Choroid plexus epithelial cell (primary cell): Measurements from ENCODE around the gene SBK3.
"Not testable (repeated sequence)": the region's sequence is repeated elsewhere in the genome, so short reads cannot be mapped to it uniquely, and the experiment has no call there.

Experiments
- DNase-seq: peaks from one replicate; pipeline ENCODE4 v3.0.0-alpha.2; 2010; ENCODE audit warnings: low read depth
- H3K4me3 ChIP-seq: 2 replicates; pipeline ENCODE4 v1.5.1; 2011; ENCODE audit warnings: low read depth, mild to moderate bottlenecking, control low read depth, low read length, moderate library complexity
- TF ChIP-seq, protein P1 (sequence below): conservative IDR thresholded peaks from 2 replicates; pipeline ENCODE4 v1.5.1; 2011; ENCODE audit warnings: low read depth, mild to moderate bottlenecking, control low read depth, inconsistent platforms, low read length, moderate library complexity

SBK3 gene

DNA sequence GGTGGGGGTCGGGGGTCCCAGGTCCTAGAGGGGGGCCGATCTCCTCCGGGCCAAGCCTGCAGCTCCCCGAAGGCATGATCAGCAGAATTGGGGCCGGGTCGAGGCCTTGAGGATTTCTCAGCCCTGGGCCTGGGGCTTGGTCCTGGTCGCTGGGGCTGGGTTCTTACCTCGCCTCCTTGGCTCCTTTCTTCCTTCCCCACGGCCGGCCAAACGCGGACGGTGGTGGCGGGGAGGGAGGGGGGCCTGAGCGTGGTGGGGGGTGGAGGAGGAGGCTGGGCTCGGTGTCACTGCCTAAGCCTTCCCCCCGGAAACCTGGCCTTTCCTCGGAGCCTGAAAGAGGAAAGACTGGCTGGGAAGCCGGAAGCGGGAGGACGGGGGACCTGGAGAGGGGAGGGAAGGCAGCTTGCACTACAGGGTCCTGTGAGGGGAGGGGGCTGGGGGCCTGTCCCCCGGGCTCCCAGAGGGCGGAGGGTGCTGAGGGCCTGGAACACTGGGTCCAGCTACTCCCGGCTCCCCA is 35.3 kb upstream of the SBK3 start, which contains the start of gene ZNF579:
TSS of gene ZNF579 (minus strand) at position 221 of the 517 bp plus-strand sequence. CDS start 1,209 bp downstream, outside the sequence.
- TF ChIP-seq, protein P1, sequence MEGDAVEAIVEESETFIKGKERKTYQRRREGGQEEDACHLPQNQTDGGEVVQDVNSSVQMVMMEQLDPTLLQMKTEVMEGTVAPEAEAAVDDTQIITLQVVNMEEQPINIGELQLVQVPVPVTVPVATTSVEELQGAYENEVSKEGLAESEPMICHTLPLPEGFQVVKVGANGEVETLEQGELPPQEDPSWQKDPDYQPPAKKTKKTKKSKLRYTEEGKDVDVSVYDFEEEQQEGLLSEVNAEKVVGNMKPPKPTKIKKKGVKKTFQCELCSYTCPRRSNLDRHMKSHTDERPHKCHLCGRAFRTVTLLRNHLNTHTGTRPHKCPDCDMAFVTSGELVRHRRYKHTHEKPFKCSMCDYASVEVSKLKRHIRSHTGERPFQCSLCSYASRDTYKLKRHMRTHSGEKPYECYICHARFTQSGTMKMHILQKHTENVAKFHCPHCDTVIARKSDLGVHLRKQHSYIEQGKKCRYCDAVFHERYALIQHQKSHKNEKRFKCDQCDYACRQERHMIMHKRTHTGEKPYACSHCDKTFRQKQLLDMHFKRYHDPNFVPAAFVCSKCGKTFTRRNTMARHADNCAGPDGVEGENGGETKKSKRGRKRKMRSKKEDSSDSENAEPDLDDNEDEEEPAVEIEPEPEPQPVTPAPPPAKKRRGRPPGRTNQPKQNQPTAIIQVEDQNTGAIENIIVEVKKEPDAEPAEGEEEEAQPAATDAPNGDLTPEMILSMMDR, result no peak
- DNase-seq, result peak; percentile 92

DNA sequence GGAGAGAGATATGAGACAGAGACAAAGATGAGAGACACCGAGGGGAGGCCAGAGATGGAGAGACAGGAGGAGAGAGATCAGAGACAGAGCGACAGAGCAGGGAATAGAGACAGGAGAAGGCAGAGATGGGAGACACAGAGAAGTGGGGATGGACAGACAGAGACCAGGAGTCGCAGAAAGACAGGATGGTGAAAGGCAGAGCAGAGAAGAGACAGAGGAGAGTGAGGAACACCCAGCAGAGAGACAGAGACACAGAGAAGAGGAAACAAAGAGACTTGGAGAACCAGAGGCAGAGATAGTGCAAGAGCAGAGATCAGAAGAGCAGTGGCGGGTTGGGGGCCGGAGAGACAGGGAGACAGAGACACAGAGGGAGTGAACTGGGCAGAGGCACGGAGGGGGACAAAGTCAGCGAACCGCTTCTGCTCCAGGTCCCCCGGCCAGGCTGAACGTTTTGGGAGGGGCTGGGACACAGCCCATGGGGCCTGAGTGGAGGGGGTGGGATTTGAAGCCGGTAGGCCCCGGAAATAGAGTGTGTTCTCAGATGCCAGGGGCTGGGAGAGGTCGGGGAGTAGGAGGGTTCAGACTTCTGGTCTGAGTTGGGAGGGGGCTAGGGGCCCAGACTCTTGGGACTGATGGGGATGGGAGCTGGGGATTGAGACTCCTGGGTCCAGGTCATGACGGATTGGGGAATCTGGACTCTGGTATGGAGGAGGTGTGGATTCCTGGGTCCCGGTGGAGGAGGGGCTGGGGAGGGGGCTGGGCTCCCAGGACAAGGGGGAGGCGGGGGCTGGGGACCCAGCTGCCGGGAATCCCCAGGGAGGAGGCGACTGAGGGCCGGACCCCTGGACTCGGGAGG is 34.7 kb upstream of the SBK3 start:
- H3K4me3 ChIP-seq, result peak overlapping the region; percentile 93
- DNase-seq, result peak; percentile 41
- TF ChIP-seq, protein P1, result no peak

More for the DNA sequence above, 35.3 kb upstream of the SBK3 start, which contains the start of gene ZNF579:
- H3K4me3 ChIP-seq, result peak within 1 kb of the TSS; percentile 93

DNA sequence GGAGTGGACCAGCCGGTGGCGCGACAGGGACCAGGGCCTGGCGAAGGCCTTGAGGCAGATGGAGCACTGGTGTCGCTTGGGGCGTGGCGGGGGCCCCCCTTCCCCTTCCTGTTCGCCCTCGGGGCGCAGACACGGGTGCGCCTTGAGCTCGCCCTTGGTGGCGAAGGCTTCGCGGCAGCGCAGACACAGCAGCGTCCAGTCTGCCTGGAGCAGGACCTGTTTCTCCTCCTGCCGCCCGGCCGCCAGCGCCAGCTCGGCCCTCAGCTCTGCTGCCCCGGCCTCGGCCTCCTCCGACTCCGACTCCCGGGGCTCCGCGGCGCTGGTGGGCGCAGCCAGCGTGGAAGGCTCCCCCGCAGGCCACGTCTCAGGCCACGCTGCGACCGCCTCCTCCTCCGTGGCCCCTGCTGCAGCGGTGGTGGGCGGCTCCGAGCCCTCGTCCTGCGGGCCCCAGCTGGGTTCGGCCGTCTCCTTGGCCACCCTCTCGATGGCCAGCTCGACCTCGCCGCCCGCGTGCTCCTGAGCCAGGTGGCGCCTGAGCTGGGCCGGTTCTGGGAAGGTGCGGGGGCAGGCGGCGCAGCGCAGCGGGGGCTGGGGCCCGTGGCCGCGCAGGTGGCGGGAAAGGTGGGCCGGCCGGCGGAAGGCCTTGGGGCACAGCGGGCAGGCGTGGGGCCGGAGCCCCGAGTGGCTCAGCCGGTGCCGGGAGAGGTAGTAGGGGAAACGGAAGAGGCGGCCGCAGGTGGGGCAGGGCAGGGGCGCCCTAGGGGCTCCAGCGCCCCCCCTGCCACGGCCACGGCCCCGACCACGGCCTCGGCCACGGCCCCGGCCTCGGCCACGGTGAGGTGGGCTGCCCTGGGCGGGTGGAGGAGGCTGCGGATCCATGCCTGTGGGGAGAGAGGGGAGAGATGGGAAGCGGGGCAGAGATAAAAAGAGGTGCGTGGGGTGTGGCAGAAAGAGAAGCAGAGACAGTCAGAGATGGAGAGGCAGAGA is 33.7 kb upstream of the SBK3 start:
- TF ChIP-seq, protein P1, result no peak
- no peak for DNase-seq
- H3K4me3 ChIP-seq, result peak overlapping the region; percentile 93

DNA sequence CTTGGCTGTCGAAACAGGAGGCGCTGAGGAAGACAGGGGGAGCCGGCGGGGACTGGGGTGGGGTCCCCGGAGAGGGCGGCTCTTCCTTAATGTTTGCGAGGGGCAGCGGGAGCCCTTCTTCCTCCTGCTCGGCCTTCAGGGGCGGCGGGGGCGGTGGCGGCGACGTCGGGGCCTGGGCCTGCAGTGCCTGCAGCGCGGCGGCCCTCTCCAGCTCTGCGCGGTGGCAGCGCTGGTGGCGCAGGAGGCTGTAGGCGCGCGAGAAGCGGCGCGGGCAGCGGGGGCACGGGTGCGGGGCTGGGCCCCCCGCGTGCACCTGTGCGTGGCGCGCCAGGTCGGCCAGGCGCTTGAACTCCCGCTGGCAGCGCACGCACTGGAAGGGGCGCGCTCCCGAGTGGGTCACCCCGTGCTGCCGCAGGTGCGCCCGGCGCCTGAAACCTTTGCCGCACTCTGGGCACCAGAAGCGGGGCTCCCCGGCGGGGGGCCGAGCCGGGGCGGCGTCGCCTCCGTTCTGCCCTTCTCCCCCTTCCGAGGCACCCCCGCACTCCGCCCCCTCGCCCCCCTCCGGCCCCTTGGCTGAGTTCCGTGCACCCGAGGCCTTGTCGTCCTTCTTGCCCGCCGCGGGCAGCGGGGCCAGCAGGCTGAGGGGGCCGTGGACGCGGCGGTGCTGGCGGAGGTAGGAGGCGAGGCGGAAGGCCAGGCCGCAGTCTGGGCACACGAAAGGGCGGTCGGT is 32.9 kb upstream of the SBK3 start:
- TF ChIP-seq, protein P1, result no peak
- DNase-seq, result no peak
- H3K4me3 ChIP-seq, result no peak overlapping the region

DNA sequence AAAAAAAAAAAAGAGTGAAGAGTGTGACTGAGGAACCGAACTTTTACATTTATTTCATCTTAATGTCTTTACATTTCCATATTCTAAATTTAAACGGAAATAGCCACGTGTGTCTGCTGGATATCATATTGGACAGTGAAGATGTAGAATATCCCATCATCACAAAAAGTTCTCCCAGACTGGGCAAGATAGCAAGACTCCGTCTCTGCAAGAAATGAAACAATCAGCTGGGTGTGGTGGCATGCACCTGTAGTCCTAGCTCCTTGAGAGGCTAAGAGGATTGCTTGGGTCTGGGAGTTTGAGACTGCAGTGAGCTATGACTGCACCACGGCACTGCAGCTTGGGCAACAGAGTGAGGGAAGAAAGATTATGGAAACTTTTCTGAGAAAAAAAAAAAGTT is 31.4 kb upstream of the SBK3 start:
- H3K4me3 ChIP-seq, result no peak overlapping the region
- TF ChIP-seq, protein P1, result no peak
- DNase-seq, result no peak

DNA sequence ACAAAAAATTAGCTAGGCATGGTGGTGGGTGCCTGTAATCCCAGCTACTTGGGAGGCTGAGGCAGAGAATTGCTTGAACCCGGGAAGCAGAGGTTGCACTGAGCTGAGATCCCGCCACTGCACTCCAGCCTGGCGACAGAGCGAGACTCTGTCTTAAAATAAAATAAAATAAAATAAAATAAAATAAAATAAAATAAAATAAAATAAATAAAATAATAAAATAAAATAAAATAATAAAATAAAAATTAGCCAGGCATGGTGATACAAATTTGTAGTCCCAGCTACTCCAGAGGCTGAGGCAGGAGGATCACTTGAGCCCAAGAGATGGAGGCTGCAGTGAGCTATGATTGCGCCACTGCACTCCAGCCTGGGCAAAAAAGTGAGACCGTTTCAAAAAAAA is 28.6 kb upstream of the SBK3 start:
- not testable (repeated sequence) for DNase-seq

DNA sequence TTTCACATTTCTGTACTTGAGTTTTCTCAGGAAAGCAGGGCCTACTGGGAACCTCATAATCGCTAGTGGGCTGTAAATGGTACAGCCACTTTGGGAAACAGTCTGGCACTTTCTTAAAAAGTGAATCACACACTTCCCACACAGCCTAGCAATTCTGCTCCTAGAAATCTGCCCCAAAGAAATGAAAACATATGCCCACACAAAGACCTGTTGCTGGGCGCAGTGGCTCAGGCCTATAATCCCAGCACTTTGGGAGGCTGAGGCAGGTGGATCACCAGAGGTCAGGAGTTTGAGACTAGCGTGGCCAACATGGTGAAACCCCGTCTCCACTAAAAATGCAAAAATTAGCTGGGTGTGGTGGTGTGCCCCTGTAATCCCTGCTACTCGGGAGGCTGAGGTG is 24.1 kb upstream of the SBK3 start:
- not testable (repeated sequence) for DNase-seq, H3K4me3 ChIP-seq

More for the DNA sequence above, 28.6 kb upstream of the SBK3 start:
- H3K4me3 ChIP-seq, result not testable (repeated sequence)
